EL (cell line): ENCODE data around the gene TNFRSF13B.

Experiments used
- DNase-seq: peaks from one replicate; pipeline ENCODE4 v3.0.0-alpha.2; 2016

TNFRSF13B gene

GRCh38 chr17:16936536-16937310 is 35.2 kb downstream of the TNFRSF13B start:
- DNase-seq: no peak

DNA sequence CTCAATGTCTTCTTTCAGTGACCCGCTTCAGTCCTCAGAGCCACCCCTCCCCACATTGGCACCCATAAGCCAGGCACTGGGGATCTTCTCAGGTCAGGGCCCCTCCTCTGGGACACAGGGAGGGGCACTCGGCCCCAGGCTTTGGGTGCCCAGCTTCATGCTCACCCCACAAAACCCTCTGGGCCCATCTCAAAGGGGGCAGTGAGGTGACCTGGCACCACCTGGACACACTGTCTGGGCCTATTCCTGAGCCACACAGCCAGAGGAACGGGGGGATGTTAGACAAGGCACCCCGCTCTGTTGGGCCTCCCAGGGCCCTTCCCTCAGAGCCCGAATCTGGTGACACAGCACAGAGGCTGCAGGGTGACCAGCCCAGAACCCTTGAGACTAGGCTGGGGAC is 36.1 kb downstream of the TNFRSF13B start:
- DNase-seq: no peak

DNA sequence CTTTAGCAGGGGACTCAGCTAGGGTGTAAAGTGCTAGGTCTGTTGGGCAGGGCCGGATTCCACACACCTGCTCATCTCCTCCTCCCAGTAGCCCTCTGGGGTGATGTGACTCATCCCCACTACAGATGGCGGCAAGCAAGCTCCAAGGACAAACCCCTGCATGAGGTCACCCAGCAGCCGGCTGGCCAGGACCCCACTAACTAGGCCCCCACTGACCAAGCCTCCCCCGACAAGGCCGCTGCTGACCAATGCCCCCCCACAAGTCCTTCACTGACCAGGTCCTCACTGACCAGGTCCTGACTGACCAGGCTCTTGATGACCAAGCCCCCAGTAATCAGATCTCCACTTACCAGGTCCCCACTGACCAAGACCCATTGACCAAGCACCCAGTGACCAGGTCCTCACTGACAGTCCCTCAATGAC is 36.7 kb downstream of the TNFRSF13B start:
- DNase-seq: no peak

GRCh38 chr17:16934836-16935235 is 37.1 kb downstream of the TNFRSF13B start:
- DNase-seq: no peak

- no peak for DNase-seq
Observed at GRCh38 chr17:16934133-16934795, 37.7 kb downstream of the TNFRSF13B start.

DNA sequence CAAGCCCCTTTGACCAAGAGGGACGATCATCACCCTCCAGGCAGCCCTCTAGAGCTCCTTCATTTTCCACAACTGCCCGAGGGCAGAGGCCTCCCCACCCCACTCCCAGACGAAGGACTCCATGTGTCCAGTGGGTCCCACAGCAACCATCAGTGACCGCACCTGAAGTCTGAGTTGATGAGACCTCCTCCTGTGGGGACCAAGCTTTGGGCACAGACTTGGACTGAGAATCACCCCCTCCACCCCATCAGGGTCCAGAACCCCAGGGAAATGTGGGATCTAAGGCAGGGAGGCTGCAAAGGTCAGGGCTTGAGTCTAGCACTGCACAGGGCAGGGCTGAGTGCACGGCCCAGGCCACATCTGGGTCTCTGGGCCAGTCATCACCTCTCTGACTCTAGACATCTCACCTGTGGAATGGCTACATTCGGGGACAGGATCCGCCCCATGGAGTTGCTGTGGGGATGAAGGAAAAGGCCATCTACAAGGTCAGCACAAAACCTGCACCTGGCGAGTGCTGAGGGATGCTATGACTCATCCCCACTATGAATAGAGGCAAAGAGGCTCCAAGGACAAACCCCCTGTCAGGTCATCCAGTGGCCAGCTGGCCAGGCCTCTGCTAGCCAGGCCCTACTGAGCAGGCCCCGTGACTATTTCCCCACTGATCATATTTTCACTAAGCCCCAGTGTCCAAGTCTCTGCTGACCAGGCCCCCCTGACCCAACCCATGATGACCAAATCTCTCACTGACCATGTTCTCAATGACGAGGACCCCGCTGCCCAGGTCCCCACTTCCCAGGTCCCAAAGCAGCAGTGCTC is 38.4 kb downstream of the TNFRSF13B start:
- no peak for DNase-seq

- no peak for DNase-seq
Observed at GRCh38 chr17:16932611-16933010, 39.3 kb downstream of the TNFRSF13B start.

GRCh38 chr17:16932156-16932555 is 39.8 kb downstream of the TNFRSF13B start:
- no peak for DNase-seq

DNA sequence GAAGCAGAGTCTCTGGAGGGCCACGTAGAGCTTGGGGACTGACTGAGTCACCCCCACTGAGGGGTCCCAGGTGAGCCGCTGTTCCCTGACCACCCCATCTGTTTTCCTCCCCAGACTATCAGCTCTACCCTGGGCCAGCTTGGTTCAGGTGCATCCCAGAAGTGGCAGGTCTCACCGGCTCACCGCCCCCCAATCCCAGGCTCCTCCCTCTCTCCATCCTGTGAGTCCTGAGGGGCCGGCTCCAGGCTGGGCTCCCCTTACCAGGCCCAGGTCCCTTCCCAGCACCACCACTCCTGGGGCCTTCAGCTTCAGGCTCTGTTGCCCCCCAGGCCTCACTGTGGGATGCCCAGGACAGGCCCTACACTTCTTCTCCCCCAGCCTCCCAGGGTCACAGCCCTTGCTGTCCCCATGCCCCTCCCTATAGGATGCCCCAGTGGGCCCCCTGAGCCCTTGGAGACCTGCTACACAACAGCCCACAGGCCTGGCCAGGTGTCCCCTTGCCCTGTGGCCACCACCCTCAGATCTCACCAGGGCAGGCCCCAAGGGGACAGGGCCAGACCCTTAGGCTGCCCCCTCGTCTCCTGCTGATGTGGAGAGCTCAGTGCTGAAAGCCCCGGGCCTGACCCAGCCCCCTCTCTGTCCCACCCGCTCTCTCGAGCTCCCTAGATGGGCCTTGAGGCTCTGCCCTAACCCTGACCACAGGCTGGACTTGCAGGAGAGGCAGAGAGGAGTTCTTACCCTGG is 40.4 kb downstream of the TNFRSF13B start:
- DNase-seq: no peak

- DNase-seq: no peak
Observed at GRCh38 chr17:16930571-16931317, 41.2 kb downstream of the TNFRSF13B start.

- no peak for DNase-seq
Observed at GRCh38 chr17:16929757-16930520, 42.0 kb downstream of the TNFRSF13B start.

- no peak for DNase-seq
Observed at GRCh38 chr17:16929035-16929680, 42.8 kb downstream of the TNFRSF13B start.

DNA sequence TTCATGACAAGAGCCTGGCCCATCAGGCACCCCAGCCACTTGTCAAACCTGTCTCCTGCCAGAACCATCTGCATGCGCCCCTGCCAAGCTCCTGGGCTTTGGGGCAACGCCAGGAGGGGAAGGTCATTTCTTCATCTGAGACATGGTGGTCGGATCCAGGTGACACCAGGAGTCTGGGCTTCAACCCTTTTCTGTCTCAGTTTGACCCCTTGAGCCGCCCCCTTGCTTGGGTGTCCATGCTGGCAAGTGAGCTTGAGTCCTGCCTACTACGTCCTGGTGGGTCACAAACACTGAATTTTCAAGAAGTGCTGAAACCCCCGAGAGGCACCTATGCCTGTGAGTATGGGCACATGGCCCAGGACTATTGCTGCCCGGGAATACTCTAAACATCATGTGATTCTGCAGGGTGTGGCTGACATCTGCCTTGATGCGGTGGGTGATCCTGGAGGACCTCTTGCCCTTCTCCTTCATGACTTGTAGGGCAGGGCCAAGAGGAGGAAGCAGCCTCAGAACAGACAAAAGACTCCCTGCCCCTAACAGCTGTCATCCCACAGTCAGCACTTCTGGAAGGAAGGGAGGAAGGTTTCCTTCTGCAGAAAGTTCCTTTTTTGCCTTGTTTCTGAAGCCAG is 43.4 kb downstream of the TNFRSF13B start:
- DNase-seq: no peak

GRCh38 chr17:16927641-16928321 is 44.1 kb downstream of the TNFRSF13B start:
- no peak for DNase-seq

DNA sequence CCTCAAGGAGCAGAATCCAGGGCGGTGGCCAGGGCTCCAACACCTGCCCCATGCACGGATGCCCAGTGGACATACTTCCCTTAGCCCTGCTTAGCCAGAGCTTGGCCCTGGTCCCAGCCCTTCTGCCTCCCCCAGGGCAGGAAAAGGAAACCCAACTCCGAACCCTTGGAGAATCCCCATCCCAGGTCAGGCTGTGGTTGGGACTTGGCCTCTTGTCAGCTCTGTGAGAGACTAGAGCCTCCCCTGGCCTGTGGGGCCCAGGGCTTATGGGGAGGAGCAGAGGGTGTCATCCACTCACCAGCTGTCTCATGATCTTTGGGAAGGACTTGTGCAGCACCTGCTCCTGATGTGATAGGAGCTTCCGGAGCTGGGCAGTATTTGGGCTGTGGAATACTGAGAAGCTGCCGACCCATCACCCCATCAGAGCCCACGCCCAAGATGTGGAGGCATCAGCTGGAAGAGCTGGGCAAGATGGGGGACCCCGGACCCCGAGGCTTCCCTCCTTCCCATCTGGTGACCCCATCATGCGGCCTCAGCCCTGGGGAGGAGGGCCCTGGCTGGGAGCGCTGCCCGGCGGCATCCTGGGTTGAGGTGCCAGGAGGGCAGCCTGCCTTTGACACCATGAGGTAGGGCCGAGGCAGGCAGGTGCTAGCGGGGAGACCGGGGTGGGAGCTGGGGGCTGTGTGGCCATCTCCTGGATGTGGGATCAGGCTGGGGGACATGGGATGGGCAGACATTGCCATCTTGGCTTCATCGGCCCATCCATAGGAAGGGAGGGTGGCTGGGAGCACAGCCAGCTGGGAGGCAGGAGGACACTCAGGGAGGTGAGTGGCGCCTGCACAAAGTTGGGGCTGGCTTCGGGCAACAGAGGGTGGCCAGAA is 45.1 kb downstream of the TNFRSF13B start:
- peak; percentile 77 for DNase-seq

GRCh38 chr17:16926061-16926511 is 45.8 kb downstream of the TNFRSF13B start:
- DNase-seq: no peak

DNA sequence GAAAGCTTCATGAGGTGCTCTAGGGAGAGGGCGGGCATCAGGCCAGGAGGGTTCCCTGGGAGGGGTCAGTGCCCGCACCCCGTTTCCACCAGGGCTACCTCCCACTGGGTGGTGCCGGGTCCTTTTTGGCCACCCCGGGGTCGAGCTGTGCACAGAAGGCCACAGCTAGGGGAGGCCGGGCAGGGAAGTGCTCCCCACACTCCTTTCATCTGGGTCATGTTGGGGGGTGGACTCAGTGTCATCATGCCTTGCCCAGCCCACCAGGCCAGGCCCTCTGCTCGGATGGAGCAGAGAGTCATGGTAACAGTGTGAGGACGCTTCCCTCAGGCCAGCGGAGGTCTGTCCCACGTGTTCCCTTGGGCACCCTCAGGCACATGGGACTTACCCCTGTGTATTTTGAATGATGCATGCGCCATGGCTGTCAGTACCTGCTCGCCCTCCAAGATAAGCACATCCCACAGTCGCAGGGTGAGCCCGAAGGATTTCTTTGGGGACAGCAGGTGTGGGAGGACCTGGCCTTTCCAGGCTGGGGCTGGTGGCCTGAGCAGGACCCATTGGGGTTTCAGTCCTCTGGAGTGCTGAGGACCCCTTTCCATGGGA is 46.4 kb downstream of the TNFRSF13B start:
- DNase-seq: no peak
